WTC11 (cell line): ENCODE results near the gene UFC1. TPM values are rescaled to one million over a fixed set of nuclear protein-coding genes. Genes with fewer than 3 reads are reported as not detected.

Source experiments
- ATAC-seq: fragments of 200-7000 bp; cut with Tn5 transposase; 2 replicates; pipeline ENCODE4 v1.10.0; 2021; ENCODE audit warnings: mild to moderate bottlenecking, moderate library complexity
- CTCF ChIA-PET: fragments of 300-600 bp; sonication (Branson Sonifier 250); formaldehyde crosslinking; loops from one replicate; lab custom pipeline; 2021; ENCODE audit warnings: antibody characterized with exemption; lab: Charles Lee
- POLR2A ChIA-PET: fragments of 350-600 bp; sonication (Branson Sonifier 250); formaldehyde crosslinking; loops from one replicate; lab custom pipeline; 2021; ENCODE audit warnings: antibody characterized with exemption; lab: Charles Lee
- DNase-seq: peaks from one replicate; pipeline ENCODE4 v3.0.0; 2021; ENCODE audit warnings: low spot score
- H3K27ac Mint-ChIP-seq: 2 replicates; pipeline ENCODE4 v1.8.0; 2021; ENCODE audit warnings: mixed read lengths
- H3K27me3 Mint-ChIP-seq: 2 replicates; pipeline ENCODE4 v1.8.0; 2021; ENCODE audit warnings: low read depth, mild to moderate bottlenecking, moderate library complexity, mixed read lengths
- H3K36me3 Mint-ChIP-seq: 2 replicates; pipeline ENCODE4 v1.8.0; 2021; ENCODE audit warnings: mixed read lengths
- H3K4me1 Mint-ChIP-seq: 2 replicates; pipeline ENCODE4 v1.8.0; 2022; ENCODE audit warnings: mixed read lengths
- H3K4me3 Mint-ChIP-seq: 2 replicates; pipeline ENCODE4 v1.8.0; 2021; ENCODE audit warnings: mild to moderate bottlenecking, moderate library complexity, mixed read lengths
- H3K9me3 Mint-ChIP-seq: 2 replicates; pipeline ENCODE4 v1.8.0; 2021; ENCODE audit warnings: mixed read lengths
- AFF4 ChIP-seq: sonication (generic); formaldehyde crosslinking; IDR thresholded peaks from 2 replicates; pipeline ENCODE4 v1.8.1; 2023; ENCODE audit warnings: mild to moderate bottlenecking, missing genetic modification reagents, borderline replicate concordance
- ATF1 ChIP-seq: sonication (generic); formaldehyde crosslinking; IDR thresholded peaks from 2 replicates; pipeline ENCODE4 v1.8.1; 2023; ENCODE audit warnings: mild to moderate bottlenecking, moderate library complexity, missing genetic modification reagents
- CDX4 ChIP-seq: fragments of 250-450 bp; sonication (Bioruptor Pico); IDR thresholded peaks from 2 replicates; pipeline ENCODE4 v1.9.0; 2021; ENCODE audit warnings: moderate library complexity, mild to moderate bottlenecking, inconsistent platforms, borderline replicate concordance
- CREB1 ChIP-seq: sonication (generic); formaldehyde crosslinking; IDR thresholded peaks from 2 replicates; pipeline ENCODE4 v1.8.0; 2023; ENCODE audit warnings: mild to moderate bottlenecking, missing genetic modification reagents
- E2F1 ChIP-seq: sonication (generic); formaldehyde crosslinking; IDR thresholded peaks from 2 replicates; pipeline ENCODE4 v1.8.0; 2022; ENCODE audit warnings: mild to moderate bottlenecking, missing genetic modification reagents
- ESRRA ChIP-seq: sonication (generic); formaldehyde crosslinking; IDR thresholded peaks from 2 replicates; pipeline ENCODE4 v1.8.1; 2022; ENCODE audit warnings: mild to moderate bottlenecking, missing genetic modification reagents, borderline replicate concordance
- ETV6 ChIP-seq: sonication (generic); formaldehyde crosslinking; IDR thresholded peaks from 2 replicates; pipeline ENCODE4 v1.8.1; 2022; ENCODE audit warnings: mild to moderate bottlenecking, missing genetic modification reagents
- FOXK1 ChIP-seq: sonication (generic); formaldehyde crosslinking; IDR thresholded peaks from 2 replicates; pipeline ENCODE4 v1.8.0; 2022; ENCODE audit warnings: mild to moderate bottlenecking, moderate library complexity, missing genetic modification reagents
- GRHL2 ChIP-seq: fragments of 250-450 bp; sonication (Bioruptor Pico); IDR thresholded peaks from 2 replicates; pipeline ENCODE4 v1.8.0; 2022; ENCODE audit warnings: mild to moderate bottlenecking, moderate library complexity; ENCODE audit not compliant: insufficient replicate concordance, severe bottlenecking
- GTF2I ChIP-seq: fragments of 250-450 bp; sonication (Bioruptor Pico); conservative IDR thresholded peaks from 2 replicates; pipeline ENCODE4 v1.4.0; 2021; ENCODE audit warnings: mild to moderate bottlenecking
- JAZF1 ChIP-seq: fragments of 250-450 bp; sonication (Bioruptor Pico); IDR thresholded peaks from 2 replicates; pipeline ENCODE4 v1.9.0; 2021; ENCODE audit warnings: moderate library complexity, mild to moderate bottlenecking, inconsistent platforms
- KAT7 ChIP-seq: sonication (generic); formaldehyde crosslinking; IDR thresholded peaks from 2 replicates; pipeline ENCODE4 v1.8.1; 2023; ENCODE audit warnings: missing genetic modification reagents, mild to moderate bottlenecking, borderline replicate concordance
- NFE2L1 ChIP-seq: sonication (generic); formaldehyde crosslinking; IDR thresholded peaks from 2 replicates; pipeline ENCODE4 v1.8.1; 2023; ENCODE audit warnings: missing genetic modification reagents
- PRDM15 ChIP-seq: sonication (generic); formaldehyde crosslinking; IDR thresholded peaks from 2 replicates; pipeline ENCODE4 v1.8.0; 2022; ENCODE audit warnings: missing genetic modification reagents
- PREB ChIP-seq: sonication (generic); formaldehyde crosslinking; IDR thresholded peaks from 2 replicates; pipeline ENCODE4 v1.8.1; 2022; ENCODE audit warnings: mild to moderate bottlenecking, missing genetic modification reagents, moderate library complexity, borderline replicate concordance
- RELA ChIP-seq: sonication (generic); formaldehyde crosslinking; IDR thresholded peaks from 2 replicates; pipeline ENCODE4 v1.8.1; 2022; ENCODE audit warnings: missing genetic modification reagents, mild to moderate bottlenecking, borderline replicate concordance
- SMAD3 ChIP-seq: sonication (generic); formaldehyde crosslinking; IDR thresholded peaks from 2 replicates; pipeline ENCODE4 v1.8.0; 2022; ENCODE audit warnings: missing genetic modification reagents, mild to moderate bottlenecking, borderline replicate concordance
- SOX15 ChIP-seq: fragments of 250-450 bp; sonication (Bioruptor Pico); IDR thresholded peaks from 2 replicates; pipeline ENCODE4 v1.9.0; 2021; ENCODE audit warnings: mild to moderate bottlenecking
- TCF7 ChIP-seq: sonication (generic); formaldehyde crosslinking; IDR thresholded peaks from 2 replicates; pipeline ENCODE4 v1.8.0; 2022; ENCODE audit warnings: mild to moderate bottlenecking, low read depth, missing genetic modification reagents, moderate library complexity
- TEAD1 ChIP-seq: sonication (generic); formaldehyde crosslinking; IDR thresholded peaks from 2 replicates; pipeline ENCODE4 v1.8.0; 2022; ENCODE audit warnings: mild to moderate bottlenecking, missing genetic modification reagents
- TP53 ChIP-seq: sonication (generic); formaldehyde crosslinking; IDR thresholded peaks from 2 replicates; pipeline ENCODE4 v1.8.1; 2023; ENCODE audit warnings: mild to moderate bottlenecking, missing genetic modification reagents
- ZMAT4 ChIP-seq: fragments of 250-450 bp; sonication (Bioruptor Pico); IDR thresholded peaks from 2 replicates; pipeline ENCODE4 v1.9.0; 2021; ENCODE audit warnings: mild to moderate bottlenecking
- ZNF423 ChIP-seq: fragments of 250-450 bp; sonication (Bioruptor Pico); IDR thresholded peaks from 2 replicates; pipeline ENCODE4 v2.1.2; 2022; ENCODE audit warnings: mild to moderate bottlenecking, moderate library complexity
- total RNA-seq: library from RNA; stranded (reverse); gene quantifications from 3 replicates; pipeline ENCODE4 v1.2.3, GENCODE V29; 2021

The UFC1 gene
- total RNA-seq, 1 experiment from 2014 or later = 56.2 TPM

- TF ChIP-seq PREB (CRISPR knock-in tag) = no peak
- TF ChIP-seq NFE2L1 = no peak
- no peak for TF ChIP-seq RELA (CRISPR knock-in tag)
Observed at GRCh38 chr1:161111527-161111926, 42.3 kb upstream of the UFC1 start (continued).

- TF ChIP-seq TP53 (CRISPR knock-in tag) (no peak), AFF4 (CRISPR knock-in tag) (no peak), ZMAT4 (CRISPR knock-in tag) (no peak), ATF1 (no peak), GRHL2 (CRISPR knock-in tag) (no peak), CREB1 (CRISPR knock-in tag) (no peak), TCF7 (CRISPR knock-in tag) (no peak), SOX15 (CRISPR knock-in tag) (no peak)
- DNase-seq (no peak), ATAC-seq (no peak)
- Mint-ChIP-seq H3K27ac (no peak overlapping the region), H3K36me3 (peaks cover 3% of the 10 kb centered on the region; the same call in 1 of the 2 replicates), H3K4me1 (peaks cover 18% of the 10 kb centered on the region), H3K9me3 (no peaks in the 10 kb centered on the region), H3K27me3 (no peaks in the 10 kb centered on the region), H3K4me3 (no peak overlapping the region)
- POLR2A ChIA-PET = no interaction called here
- CTCF ChIA-PET = interaction anchor here (0.6 kb wide), 1 partner anchor 29 kb away, joined by 3 read pairs; no protein-coding TSS in a partner anchor
Observed at GRCh38 chr1:161113915-161114314, 39.9 kb upstream of the UFC1 start.

GRCh38 chr1:161114556-161114955 lies 39.2 kb upstream of the UFC1 start:
- H3K9me3 Mint-ChIP-seq = no peaks in the 10 kb centered on the region
- TF ChIP-seq CDX4 (CRISPR knock-in tag) (no peak), E2F1 (CRISPR knock-in tag) (no peak), ESRRA (CRISPR knock-in tag) (no peak), KAT7 (CRISPR knock-in tag) (no peak), SOX15 (CRISPR knock-in tag) (no peak), JAZF1 (CRISPR knock-in tag) (no peak), ZNF423 (CRISPR knock-in tag) (no peak), TEAD1 (CRISPR knock-in tag) (no peak), PRDM15 (CRISPR knock-in tag) (no peak), FOXK1 (CRISPR knock-in tag) (no peak), ETV6 (CRISPR knock-in tag) (no peak), GTF2I (CRISPR knock-in tag) (no peak), SMAD3 (CRISPR knock-in tag) (no peak)

More at GRCh38 chr1:161114556-161114955, 39.2 kb upstream of the UFC1 start:
- H3K4me1 Mint-ChIP-seq = peaks cover 24% of the 10 kb centered on the region
- no peak overlapping the region for H3K4me3 Mint-ChIP-seq
- H3K27ac Mint-ChIP-seq = no peak overlapping the region; the same call in 1 of the 2 replicates
- ChIA-PET POLR2A (no interaction called here), CTCF (interaction anchor here (0.6 kb wide), 1 partner anchor 29 kb away, joined by 3 read pairs; no protein-coding TSS in a partner anchor)
- H3K27me3 Mint-ChIP-seq = no peaks in the 10 kb centered on the region
- DNase-seq (no peak), ATAC-seq (no peak)
- peaks cover 3% of the 10 kb centered on the region; the same call in 1 of the 2 replicates for H3K36me3 Mint-ChIP-seq
